ENCODE results near the gene SLC24A3.

- TF ChIP-seq, protein P1, sequence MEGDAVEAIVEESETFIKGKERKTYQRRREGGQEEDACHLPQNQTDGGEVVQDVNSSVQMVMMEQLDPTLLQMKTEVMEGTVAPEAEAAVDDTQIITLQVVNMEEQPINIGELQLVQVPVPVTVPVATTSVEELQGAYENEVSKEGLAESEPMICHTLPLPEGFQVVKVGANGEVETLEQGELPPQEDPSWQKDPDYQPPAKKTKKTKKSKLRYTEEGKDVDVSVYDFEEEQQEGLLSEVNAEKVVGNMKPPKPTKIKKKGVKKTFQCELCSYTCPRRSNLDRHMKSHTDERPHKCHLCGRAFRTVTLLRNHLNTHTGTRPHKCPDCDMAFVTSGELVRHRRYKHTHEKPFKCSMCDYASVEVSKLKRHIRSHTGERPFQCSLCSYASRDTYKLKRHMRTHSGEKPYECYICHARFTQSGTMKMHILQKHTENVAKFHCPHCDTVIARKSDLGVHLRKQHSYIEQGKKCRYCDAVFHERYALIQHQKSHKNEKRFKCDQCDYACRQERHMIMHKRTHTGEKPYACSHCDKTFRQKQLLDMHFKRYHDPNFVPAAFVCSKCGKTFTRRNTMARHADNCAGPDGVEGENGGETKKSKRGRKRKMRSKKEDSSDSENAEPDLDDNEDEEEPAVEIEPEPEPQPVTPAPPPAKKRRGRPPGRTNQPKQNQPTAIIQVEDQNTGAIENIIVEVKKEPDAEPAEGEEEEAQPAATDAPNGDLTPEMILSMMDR (IDR thresholded peaks at IDR 0.05): no peak
- TF ChIP-seq ZFX (IDR thresholded peaks at IDR 0.05; ENCODE audit: borderline replicate concordance): no peak
Measured at GRCh38 chr20:19723813-19724430, 511.5 kb downstream of the SLC24A3 start.
